Thyroid gland (tissue), 4 donors: ENCODE results near the gene EHBP1L1. TPM values are rescaled to one million over a fixed set of nuclear protein-coding genes. Genes with fewer than 3 reads are reported as not detected.
"Not testable (repeated sequence)": the region's sequence is repeated elsewhere in the genome, so short reads cannot be mapped to it uniquely, and the experiment has no call there.

Experiments
- DNase-seq, 2 donors: peaks; one replicate each; pipeline ENCODE4 v3.0.0-alpha.2; 2019
- H3K27ac ChIP-seq, 3 donors: fragments of 200-600 bp; sonication (generic); 1 replicate in 2 of 3; 2 replicates in 1 of 3; pipeline ENCODE4 v1.5.1; 2016 to 2019; ENCODE audit warnings: mild to moderate bottlenecking in 1 of 3, moderate library complexity in 1 of 3
- H3K27me3 ChIP-seq: fragments of 200-600 bp; sonication (generic); one replicate; pipeline ENCODE4 v1.5.1; 2019
- H3K36me3 ChIP-seq, 2 donors: fragments of 200-600 bp; sonication (generic); one replicate each; pipeline ENCODE4 v1.5.1; 2016 to 2019
- H3K4me1 ChIP-seq, 2 donors: fragments of 200-600 bp; sonication (generic); one replicate each; pipeline ENCODE4 v1.5.1; 2017 to 2019
- H3K4me3 ChIP-seq, 3 donors: fragments of 200-600 bp; sonication (generic); replicated peaks in 1 of 3; 1 replicate in 2 of 3; 2 replicates in 1 of 3; pipeline ENCODE4 v1.5.1; 2016; ENCODE audit warnings: mild to moderate bottlenecking in 1 of 3
- H3K9me3 ChIP-seq: fragments of 200-600 bp; sonication (generic); one replicate; pipeline ENCODE4 v1.5.1; 2017
- CTCF ChIP-seq, 6 experiments: fragments of 200-600 bp in 3 of 6; fragments of 450-650 bp in 3 of 6; sonication (generic) in 3 of 6; IDR thresholded peaks; one replicate each; pipeline ENCODE4 v1.5.1; 2016 to 2019; ENCODE audit warnings: antibody characterized with exemption in 6 of 6, mild to moderate bottlenecking in 2 of 6, inconsistent platforms in 1 of 6, moderate library complexity in 1 of 6
- POLR2A ChIP-seq, 2 donors: fragments of 450-650 bp; IDR thresholded peaks; one replicate each; pipeline ENCODE4 v1.6.1; 2017; ENCODE audit warnings: antibody characterized with exemption in 2 of 2, mild to moderate bottlenecking in 2 of 2, moderate library complexity in 1 of 2
- WGBS, 2 donors: methylation state at CpG; one replicate each; pipeline ENCODE4 v1.1.5; 2017; 5-methylcytosine and 5-hydroxymethylcytosine counted together
- intact Hi-C: fragments of 100-400 bp; cut with DNase I; formaldehyde crosslinking; loops from one replicate; pipeline ENCODE4 v1.15.1; 2023
- total RNA-seq, 4 donors: library from RNA; depleted of rRNA; stranded (reverse); fragments of >200 nt; gene quantifications; one replicate each; pipeline ENCODE4 v1.2.3, GENCODE V29; 2016

EHBP1L1 gene
- total RNA-seq, 4 donors from 2014 or later, result 8.6 to 18.8 (median 12.0) TPM

- Histone ChIP-seq H3K4me1 (peaks cover 52 to 58% of the 10 kb centered on the region in 2 donors), H3K27me3 (no peaks in the 10 kb centered on the region), H3K4me3 (no peak overlapping the region), H3K27ac (peak overlapping the region; percentile 94 to 100 (median 97)), H3K9me3 (no peaks in the 10 kb centered on the region), H3K36me3 (no peaks in the 10 kb centered on the region)
- peak in 1 of 2 donors; percentile 51 for DNase-seq
- WGBS, 2 donors, result 34 to 42% methylated on average over 14 to 15 of the region's 15 CpGs
- TF ChIP-seq CTCF (IDR thresholded peaks at IDR 0.05) (no peak), POLR2A (IDR thresholded peaks at IDR 0.05) (no peak)
- intact Hi-C loops, result no loop called here
Observed at GRCh38 chr11:65560555-65561418, 15.1 kb upstream of the EHBP1L1 start.

DNA sequence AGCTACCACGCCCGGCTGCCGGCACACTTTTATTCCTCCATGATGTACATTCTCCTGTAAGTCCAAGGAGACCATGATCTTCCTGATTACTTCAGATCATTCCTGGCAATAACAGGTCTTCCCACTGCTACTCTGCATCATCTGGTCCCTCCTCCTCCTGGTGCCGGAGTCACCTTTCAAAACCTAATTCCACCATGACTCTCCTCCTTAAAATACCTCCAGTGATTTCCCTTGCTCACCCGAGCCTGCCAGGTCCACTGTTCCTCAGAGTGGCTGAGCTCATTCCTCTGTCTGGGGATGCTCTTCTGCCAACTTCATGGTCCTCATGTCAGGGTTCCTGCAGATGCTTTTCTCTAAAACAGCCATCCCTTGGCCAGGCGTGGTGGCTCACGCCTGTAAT is 13.8 kb upstream of the EHBP1L1 start:
- H3K27ac ChIP-seq, result no peak overlapping the region
- H3K4me1 ChIP-seq, result peaks cover 52 to 57% of the 10 kb centered on the region in 2 donors
- no peaks in the 10 kb centered on the region for H3K36me3 ChIP-seq
- no peaks in the 10 kb centered on the region for H3K27me3 ChIP-seq
- no peak for TF ChIP-seq CTCF (IDR thresholded peaks at IDR 0.05)
- TF ChIP-seq POLR2A (IDR thresholded peaks at IDR 0.05), result no peak
- WGBS, 2 donors, result 86 to 94% methylated on average over 7 of the region's 7 CpGs
- no peaks in the 10 kb centered on the region for H3K9me3 ChIP-seq
- intact Hi-C loops, result no loop called here
- no peak overlapping the region for H3K4me3 ChIP-seq
- no peak for DNase-seq

DNA sequence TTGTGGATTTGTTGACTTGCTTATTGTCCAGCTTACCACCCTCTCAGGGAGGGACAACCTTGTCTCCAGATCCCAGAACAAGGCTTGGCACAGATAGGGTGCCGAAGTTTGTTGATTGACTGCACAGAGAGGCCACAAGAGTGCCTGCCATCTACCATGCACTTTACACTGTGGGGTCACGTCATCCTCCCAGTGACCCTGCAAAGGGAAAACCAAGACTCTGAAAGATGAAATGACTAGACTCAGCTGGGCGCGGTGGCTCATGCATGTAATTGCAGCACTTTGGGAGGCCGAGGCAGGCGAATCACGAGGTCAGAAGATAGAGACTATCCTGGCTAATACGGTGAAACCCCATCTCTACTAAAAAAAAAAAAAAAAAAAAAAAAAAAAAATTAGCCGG is 13.1 kb upstream of the EHBP1L1 start:
- Histone ChIP-seq H3K4me3 (no peak overlapping the region), H3K4me1 (peaks cover 48 to 57% of the 10 kb centered on the region in 2 donors), H3K27me3 (no peaks in the 10 kb centered on the region), H3K9me3 (no peaks in the 10 kb centered on the region), H3K27ac (no peak overlapping the region), H3K36me3 (no peaks in the 10 kb centered on the region)
- no peak for DNase-seq
- WGBS, 2 donors, result 89 to 96% methylated on average over 9 of the region's 9 CpGs
- TF ChIP-seq POLR2A (IDR thresholded peaks at IDR 0.05) (no peak), CTCF (IDR thresholded peaks at IDR 0.05) (no peak)
- intact Hi-C loops, result no loop called here

- Histone ChIP-seq H3K4me3 (no peak overlapping the region), H3K27me3 (no peaks in the 10 kb centered on the region)
- WGBS, 2 donors, result 93 to 98% methylated on average over 4 of the region's 4 CpGs
Observed at GRCh38 chr11:65563601-65564000, 12.3 kb upstream of the EHBP1L1 start.

DNA sequence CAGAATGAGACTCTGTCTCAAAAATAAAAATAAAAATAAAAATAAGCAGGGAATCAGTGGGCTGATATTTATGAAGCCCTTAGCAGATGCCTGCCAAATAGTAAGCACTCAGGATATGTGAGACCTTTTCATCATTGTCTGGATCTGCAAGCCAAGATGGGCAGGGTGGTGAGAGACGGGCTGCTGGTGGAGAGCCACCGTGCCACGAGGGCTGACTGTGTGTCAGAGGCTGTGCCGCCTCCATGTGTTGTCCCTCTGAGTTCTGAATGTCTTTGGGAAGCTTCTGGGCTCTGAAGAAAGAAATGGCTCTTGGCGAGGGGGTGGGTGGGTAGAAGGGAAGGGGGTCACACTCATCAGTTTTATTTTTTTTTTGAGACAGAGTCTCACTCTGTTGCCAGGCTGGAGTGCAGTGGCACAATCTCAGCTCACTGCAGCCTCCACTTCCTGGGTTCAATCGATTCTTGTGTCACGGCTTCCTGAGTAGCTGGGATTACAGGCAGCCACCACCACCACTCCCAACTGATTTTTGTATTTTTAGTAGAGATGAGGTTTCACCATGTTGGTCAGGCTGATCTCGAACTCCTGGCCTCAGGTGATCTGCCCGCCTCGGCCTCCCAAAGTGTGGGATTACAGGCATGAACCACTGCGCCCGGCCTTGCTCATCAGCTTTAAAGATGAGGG is 10.8 kb upstream of the EHBP1L1 start:
- H3K36me3 ChIP-seq, DNase-seq, intact Hi-C loops, H3K27me3 ChIP-seq, H3K4me3 ChIP-seq, H3K9me3 ChIP-seq: not testable (repeated sequence)
- peak overlapping the region in 2 of 3 donors; percentile 18 to 64 for H3K27ac ChIP-seq
- peaks cover 44 to 57% of the 10 kb centered on the region in 2 donors for H3K4me1 ChIP-seq
- 65 to 67% methylated on average over 12 of the region's 12 CpGs for WGBS, 2 donors

More at GRCh38 chr11:65563601-65564000, 12.3 kb upstream of the EHBP1L1 start:
- TF ChIP-seq CTCF (IDR thresholded peaks at IDR 0.05) (no peak), POLR2A (IDR thresholded peaks at IDR 0.05) (no peak)
- no peak for DNase-seq
- Histone ChIP-seq H3K9me3 (no peaks in the 10 kb centered on the region), H3K4me1 (peaks cover 47 to 63% of the 10 kb centered on the region in 2 donors), H3K27ac (no peak overlapping the region), H3K36me3 (no peaks in the 10 kb centered on the region)
- intact Hi-C loops, result no loop called here
